Measurements from ENCODE around the gene NCK1. TPM values are rescaled to one million over a fixed set of nuclear protein-coding genes. Genes with fewer than 3 reads are reported as not detected.

NCK1 gene
- total and polyA plus RNA-seq, 9 of the 15 experiments (the other 6 are each of a cell fraction or from before 2014, with no cell fraction given): 17.3 to 30.5 (median 25.0) TPM

DNA sequence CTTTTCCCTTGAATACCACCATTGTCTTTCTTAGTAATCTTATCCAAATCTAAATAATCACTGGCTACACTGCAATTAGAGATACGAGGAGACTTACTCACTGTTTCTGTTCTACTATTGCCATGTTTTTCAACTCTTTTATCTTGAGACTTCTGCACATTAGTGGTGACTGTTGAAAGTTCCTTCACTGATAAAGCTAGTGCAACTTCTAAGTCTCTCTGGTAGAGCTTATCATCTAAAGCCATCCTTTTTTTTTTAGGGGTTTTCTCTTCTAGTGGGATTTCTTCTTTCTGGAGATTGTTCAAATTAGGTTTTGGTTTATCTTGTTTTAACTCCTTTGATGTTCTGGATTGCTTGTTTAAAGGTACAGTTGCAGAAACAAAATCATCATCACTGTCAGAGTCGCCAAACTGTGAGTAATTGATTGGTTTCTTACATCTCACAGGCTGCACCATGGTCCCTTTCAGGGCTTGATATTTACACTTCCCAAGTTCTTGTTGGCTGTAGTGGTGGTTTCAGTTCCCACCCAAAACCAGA lies 37.7 kb downstream of the NCK1 start (continued):
- TF ChIP-seq, protein P1, sequence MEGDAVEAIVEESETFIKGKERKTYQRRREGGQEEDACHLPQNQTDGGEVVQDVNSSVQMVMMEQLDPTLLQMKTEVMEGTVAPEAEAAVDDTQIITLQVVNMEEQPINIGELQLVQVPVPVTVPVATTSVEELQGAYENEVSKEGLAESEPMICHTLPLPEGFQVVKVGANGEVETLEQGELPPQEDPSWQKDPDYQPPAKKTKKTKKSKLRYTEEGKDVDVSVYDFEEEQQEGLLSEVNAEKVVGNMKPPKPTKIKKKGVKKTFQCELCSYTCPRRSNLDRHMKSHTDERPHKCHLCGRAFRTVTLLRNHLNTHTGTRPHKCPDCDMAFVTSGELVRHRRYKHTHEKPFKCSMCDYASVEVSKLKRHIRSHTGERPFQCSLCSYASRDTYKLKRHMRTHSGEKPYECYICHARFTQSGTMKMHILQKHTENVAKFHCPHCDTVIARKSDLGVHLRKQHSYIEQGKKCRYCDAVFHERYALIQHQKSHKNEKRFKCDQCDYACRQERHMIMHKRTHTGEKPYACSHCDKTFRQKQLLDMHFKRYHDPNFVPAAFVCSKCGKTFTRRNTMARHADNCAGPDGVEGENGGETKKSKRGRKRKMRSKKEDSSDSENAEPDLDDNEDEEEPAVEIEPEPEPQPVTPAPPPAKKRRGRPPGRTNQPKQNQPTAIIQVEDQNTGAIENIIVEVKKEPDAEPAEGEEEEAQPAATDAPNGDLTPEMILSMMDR (IDR thresholded peaks at IDR 0.05 in 2 of 3, conservative IDR thresholded peaks at IDR 0.05 in 1 of 3; ENCODE audit: insufficient read depth in 2 of 3, low read depth in 1 of 3, low read length in 3 of 3): no peak
- no peak for TF ChIP-seq XRCC5 (IDR thresholded peaks at IDR 0.05; ENCODE audit: low read depth, low read length)
- peak; percentile 88 for TF ChIP-seq SMARCE1 (IDR thresholded peaks at IDR 0.05)
- TF ChIP-seq ZNF41 (CRISPR knock-in tag; conservative IDR thresholded peaks at IDR 0.05): no peak
- TF ChIP-seq MEIS2 (IDR thresholded peaks at IDR 0.05; ENCODE audit: partially characterized antibody): peak; percentile 82
- TF ChIP-seq RNF219 (CRISPR knock-in tag; IDR thresholded peaks at IDR 0.05): no peak
- peak; percentile 71 for TF ChIP-seq ZNF384 (IDR thresholded peaks at IDR 0.05; ENCODE audit: low read depth, low read length)
- no peak for TF ChIP-seq BACH1 (tag; IDR thresholded peaks at IDR 0.05)
- TF ChIP-seq GATAD2B (IDR thresholded peaks at IDR 0.05; ENCODE audit: borderline replicate concordance): peak; percentile 88
- TF ChIP-seq CEBPZ (IDR thresholded peaks at IDR 0.05; ENCODE audit: borderline replicate concordance, low read depth, low read length): no peak
- no peak for TF ChIP-seq ETS2 (tag; IDR thresholded peaks at IDR 0.05; ENCODE audit: borderline replicate concordance, poor library complexity, severe bottlenecking)
- 0 out of 2 replicates have a peak, but pooled peaks have one; percentile 31 for TF ChIP-seq ZNF589 (CRISPR knock-in tag; IDR thresholded peaks at IDR 0.05; ENCODE audit: low read depth)
